ENCODE data around the gene AGBL1.

AGBL1 gene

DNA sequence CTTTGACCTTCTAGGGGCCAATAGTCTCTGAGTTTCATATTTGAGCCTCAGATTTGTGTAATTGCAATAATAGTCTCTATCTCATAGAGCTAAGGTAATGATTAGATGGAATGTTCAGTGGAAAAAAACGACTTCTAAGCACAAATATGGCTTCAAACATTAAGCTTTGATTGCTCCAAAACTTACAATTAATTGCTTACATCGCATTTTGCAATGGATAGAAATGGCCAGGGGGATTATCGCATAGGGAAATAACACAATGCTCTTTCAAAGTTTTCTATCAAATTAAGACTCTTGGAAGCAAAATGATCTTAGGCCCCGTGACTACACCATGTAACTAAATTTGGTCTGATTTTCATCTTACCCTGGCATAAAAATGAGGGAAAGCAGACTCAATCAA is 888.6 kb downstream of the AGBL1 start:
- no peak for DNase-seq (ENCODE audit: low read depth, low spot score)
- no peak overlapping the region for H3K4me3 ChIP-seq (ENCODE audit: low read depth, low read length)
- ChIA-PET POLR2A (no interaction called here), CTCF (no interaction called here)
- TF ChIP-seq, protein P1, sequence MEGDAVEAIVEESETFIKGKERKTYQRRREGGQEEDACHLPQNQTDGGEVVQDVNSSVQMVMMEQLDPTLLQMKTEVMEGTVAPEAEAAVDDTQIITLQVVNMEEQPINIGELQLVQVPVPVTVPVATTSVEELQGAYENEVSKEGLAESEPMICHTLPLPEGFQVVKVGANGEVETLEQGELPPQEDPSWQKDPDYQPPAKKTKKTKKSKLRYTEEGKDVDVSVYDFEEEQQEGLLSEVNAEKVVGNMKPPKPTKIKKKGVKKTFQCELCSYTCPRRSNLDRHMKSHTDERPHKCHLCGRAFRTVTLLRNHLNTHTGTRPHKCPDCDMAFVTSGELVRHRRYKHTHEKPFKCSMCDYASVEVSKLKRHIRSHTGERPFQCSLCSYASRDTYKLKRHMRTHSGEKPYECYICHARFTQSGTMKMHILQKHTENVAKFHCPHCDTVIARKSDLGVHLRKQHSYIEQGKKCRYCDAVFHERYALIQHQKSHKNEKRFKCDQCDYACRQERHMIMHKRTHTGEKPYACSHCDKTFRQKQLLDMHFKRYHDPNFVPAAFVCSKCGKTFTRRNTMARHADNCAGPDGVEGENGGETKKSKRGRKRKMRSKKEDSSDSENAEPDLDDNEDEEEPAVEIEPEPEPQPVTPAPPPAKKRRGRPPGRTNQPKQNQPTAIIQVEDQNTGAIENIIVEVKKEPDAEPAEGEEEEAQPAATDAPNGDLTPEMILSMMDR (IDR thresholded peaks at IDR 0.05; ENCODE audit: insufficient read depth, low read length, missing control alignments) = no peak

DNA sequence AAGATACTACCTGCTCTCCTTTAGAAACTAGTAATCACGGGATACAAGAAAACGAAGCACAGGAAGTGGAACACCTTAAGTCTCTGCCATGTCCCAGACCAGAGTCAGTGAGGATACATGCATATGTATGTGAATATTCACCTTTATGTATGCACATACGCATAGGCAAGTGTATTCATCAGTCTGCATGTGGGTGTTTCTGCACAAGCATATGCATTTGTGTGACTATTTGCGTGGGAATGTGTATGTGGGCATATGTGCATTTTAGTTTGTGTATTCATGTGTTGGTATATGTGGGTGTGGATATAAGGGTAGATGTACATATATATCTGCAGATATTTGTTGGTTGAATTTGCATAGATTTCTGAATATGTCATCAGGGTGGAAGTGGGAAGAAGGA is 889.7 kb downstream of the AGBL1 start:
- DNase-seq (ENCODE audit: low read depth, low spot score) = no peak
- ChIA-PET CTCF (no interaction called here), POLR2A (no interaction called here)
- no peak overlapping the region for H3K4me3 ChIP-seq (ENCODE audit: low read depth, low read length)
- TF ChIP-seq, protein P1 (IDR thresholded peaks at IDR 0.05; ENCODE audit: insufficient read depth, low read length, missing control alignments) = no peak

DNA sequence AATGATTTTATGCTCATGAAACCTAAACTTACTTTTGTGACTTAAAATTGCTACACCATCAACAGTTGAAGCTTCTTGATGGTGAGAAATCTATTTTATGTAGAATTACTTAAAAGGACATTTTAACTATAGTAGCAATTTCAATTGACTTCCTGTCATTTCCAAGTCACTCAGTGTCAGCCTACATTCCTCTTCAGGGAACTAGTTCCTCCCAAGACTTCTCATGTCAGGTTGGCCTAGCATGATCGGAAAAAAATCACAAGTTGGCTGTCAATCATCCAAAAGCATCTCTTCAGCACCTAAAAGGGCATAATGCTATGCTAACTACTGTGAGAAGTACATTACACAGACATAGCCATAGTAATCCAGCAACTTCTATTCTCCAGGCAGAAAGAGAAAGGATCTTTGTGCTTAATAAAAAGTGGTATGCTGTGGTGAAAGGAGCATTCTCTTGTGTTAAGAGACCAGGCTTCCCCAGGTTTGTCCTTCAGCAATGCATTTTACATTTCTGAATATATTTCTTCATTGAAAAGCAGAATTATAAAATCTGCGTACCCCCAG is 893.7 kb downstream of the AGBL1 start:
- CTCF ChIA-PET = no interaction called here
- DNase-seq (ENCODE audit: low read depth, low spot score) = no peak
- TF ChIP-seq, protein P1 (IDR thresholded peaks at IDR 0.05; ENCODE audit: insufficient read depth, low read length, missing control alignments) = no peak
- no peak overlapping the region for H3K4me3 ChIP-seq (ENCODE audit: low read depth, low read length)
- POLR2A ChIA-PET = no interaction called here

DNA sequence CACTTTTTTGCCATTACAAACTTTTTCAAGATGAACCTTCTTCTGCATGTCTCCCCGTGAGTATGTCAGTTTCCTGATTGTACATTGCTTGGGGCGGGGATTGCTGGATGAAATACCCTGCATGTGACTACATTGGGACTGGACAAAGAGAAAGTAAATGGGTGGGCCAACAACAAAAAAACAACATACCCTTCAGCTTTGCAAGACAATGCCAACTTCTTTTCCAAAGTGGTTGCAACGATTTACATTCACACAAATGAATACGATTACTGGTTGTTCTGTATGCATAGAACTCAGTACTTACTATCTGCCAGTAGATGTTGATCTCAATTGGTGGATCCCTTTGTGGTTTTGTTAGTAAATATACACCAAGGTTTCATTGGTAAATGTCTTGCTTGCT is 908.4 kb downstream of the AGBL1 start:
- ChIA-PET CTCF (no interaction called here), POLR2A (no interaction called here)
- H3K4me3 ChIP-seq (ENCODE audit: low read depth, low read length) = no peak overlapping the region
- TF ChIP-seq, protein P1 (IDR thresholded peaks at IDR 0.05; ENCODE audit: insufficient read depth, low read length, missing control alignments) = no peak
- no peak for DNase-seq (ENCODE audit: low read depth, low spot score)

DNA sequence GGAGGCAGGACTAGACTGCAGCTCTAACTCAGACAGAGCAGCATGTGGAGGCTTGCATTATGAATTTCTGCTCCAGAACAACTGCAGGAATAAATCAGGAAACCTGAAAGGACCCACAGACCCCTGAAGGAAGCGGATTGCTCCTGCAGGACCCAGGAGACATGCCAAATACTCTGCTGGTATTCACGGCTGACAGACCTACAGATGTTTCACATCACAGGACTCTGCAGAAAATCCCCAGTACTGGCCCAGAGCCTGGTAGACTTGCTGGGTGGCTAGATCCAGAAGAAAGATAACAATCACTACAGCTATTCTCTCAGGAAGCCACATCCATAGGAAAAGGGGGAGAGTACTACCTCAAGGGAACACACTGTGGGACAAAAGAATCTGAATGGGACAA is 942.1 kb downstream of the AGBL1 start:
- no peak for DNase-seq (ENCODE audit: low read depth, low spot score)
- ChIA-PET POLR2A (no interaction called here), CTCF (no interaction called here)
- no peak overlapping the region for H3K4me3 ChIP-seq (ENCODE audit: low read depth, low read length)
- TF ChIP-seq, protein P1 (IDR thresholded peaks at IDR 0.05; ENCODE audit: insufficient read depth, low read length, missing control alignments) = no peak

DNA sequence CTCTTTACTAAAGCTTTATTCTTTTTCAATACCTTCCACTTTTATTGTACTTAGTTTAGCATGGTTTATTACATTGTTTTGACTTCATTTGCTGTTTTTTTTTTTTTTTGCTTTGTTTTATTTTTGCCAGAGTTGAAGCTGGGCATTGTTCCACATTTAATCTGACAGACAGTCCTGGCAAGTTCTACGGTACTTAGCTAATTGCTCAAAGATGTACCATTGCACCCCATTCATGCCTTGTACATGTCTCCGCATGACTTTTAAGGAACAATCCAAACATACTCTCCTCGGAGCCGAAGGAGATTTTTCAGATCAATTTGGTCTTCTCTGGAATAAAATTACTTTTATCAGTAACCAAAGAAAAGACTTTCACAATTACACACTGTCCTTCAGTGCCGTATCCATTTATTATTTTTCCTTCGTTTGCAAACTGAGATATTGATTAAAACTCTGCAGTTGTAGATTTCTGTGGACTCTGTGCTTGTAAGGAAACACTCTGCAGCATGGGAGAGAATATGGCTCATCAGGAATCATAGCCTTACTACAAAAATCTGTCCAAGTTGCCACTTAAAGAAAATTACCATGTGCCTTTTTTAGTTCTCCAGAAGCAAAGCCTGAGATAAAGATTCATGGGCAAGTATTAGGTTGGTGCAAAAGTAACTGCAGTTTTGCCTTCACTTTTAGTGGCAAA is 952.0 kb downstream of the AGBL1 start:
- ChIA-PET POLR2A (no interaction called here), CTCF (interaction anchor here (0.6 to 1.5 kb wide), 6 partner anchors 9 to 1241 kb away, joined by 3 to 5 read pairs (median 3); no protein-coding TSS in a partner anchor)
- H3K4me3 ChIP-seq (ENCODE audit: low read depth, low read length) = no peak overlapping the region
- no peak for DNase-seq (ENCODE audit: low read depth, low spot score)
- TF ChIP-seq, protein P1 (IDR thresholded peaks at IDR 0.05; ENCODE audit: insufficient read depth, low read length, missing control alignments) = no peak
